ENCODE data around the gene SGPP2.

GRCh38 chr2:222465746-222466145 lies 41.4 kb downstream of the SGPP2 start:
- TF ChIP-seq CTCF (IDR thresholded peaks at IDR 0.05; ENCODE audit: insufficient read depth, low read depth, low read length) (no peak), EZH2 (IDR thresholded peaks at IDR 0.05; ENCODE audit: insufficient read depth, low read length) (no peak)

Measured in astrocyte (in vitro differentiated cells and primary cell).